GM18861 (cell line): ENCODE results near the gene ADAMTSL1.

Experiments used
- ATAC-seq: cut with Tn5 transposase; IDR thresholded peaks from one replicate; pipeline ENCODE4 v1.9.1; 2021; ENCODE audit not compliant: unreplicated experiment

The ADAMTSL1 gene, protein sequence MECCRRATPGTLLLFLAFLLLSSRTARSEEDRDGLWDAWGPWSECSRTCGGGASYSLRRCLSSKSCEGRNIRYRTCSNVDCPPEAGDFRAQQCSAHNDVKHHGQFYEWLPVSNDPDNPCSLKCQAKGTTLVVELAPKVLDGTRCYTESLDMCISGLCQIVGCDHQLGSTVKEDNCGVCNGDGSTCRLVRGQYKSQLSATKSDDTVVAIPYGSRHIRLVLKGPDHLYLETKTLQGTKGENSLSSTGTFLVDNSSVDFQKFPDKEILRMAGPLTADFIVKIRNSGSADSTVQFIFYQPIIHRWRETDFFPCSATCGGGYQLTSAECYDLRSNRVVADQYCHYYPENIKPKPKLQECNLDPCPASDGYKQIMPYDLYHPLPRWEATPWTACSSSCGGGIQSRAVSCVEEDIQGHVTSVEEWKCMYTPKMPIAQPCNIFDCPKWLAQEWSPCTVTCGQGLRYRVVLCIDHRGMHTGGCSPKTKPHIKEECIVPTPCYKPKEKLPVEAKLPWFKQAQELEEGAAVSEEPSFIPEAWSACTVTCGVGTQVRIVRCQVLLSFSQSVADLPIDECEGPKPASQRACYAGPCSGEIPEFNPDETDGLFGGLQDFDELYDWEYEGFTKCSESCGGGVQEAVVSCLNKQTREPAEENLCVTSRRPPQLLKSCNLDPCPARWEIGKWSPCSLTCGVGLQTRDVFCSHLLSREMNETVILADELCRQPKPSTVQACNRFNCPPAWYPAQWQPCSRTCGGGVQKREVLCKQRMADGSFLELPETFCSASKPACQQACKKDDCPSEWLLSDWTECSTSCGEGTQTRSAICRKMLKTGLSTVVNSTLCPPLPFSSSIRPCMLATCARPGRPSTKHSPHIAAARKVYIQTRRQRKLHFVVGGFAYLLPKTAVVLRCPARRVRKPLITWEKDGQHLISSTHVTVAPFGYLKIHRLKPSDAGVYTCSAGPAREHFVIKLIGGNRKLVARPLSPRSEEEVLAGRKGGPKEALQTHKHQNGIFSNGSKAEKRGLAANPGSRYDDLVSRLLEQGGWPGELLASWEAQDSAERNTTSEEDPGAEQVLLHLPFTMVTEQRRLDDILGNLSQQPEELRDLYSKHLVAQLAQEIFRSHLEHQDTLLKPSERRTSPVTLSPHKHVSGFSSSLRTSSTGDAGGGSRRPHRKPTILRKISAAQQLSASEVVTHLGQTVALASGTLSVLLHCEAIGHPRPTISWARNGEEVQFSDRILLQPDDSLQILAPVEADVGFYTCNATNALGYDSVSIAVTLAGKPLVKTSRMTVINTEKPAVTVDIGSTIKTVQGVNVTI (N-terminal part only)

DNA sequence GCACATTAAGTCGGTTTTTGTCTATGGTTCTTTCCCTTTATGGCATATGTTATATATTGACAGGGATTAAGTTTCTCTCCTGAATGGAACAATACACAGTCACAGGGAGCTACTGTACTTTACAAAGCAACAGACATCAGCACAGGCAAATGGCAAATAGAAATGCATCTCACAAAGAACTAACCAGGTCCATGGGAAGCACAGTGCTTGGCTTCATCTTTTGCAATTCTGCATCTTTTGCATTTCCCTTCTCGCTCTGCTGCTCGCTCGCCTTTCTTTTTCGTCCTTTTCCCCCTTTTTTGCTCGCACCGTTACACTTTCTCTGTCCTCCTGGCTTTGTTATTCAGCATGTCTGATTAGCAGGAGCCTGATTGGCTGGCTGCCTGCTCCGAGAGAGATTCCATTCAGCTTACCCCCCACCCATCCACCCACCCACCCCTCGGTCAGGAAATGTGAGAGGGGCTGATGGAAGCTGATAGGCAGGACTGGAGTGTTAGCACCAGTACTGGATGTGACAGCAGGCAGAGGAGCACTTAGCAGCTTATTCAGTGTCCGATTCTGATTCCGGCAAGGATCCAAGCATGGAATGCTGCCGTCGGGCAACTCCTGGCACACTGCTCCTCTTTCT is at the start of gene ADAMTSL1:
TSS of gene ADAMTSL1 (plus strand) at position 502 of the 628 bp plus-strand sequence. CDS start at position 582, 80 bp downstream.
- ATAC-seq: no peak

DNA sequence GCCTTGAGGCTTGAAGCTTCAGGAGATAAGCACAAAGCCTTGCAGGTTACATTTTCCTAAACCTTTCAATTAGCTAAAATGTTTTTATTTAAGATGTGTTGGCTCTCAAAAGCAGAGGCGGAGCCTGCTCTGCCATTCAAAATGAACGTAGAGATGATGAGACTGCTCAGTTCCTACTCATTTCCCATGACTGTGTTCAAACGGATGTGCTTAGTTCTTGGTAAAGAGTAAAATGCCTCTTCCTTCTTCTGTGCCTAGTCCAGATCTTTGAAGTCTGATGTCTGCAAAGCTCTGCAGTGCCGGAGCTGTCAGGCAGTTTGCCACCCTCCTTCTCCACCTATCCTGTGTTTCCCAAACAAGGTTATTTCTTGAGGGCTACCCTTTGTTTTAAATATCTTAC is 46.3 kb upstream of the ADAMTSL1 start:
- no peak for ATAC-seq

DNA sequence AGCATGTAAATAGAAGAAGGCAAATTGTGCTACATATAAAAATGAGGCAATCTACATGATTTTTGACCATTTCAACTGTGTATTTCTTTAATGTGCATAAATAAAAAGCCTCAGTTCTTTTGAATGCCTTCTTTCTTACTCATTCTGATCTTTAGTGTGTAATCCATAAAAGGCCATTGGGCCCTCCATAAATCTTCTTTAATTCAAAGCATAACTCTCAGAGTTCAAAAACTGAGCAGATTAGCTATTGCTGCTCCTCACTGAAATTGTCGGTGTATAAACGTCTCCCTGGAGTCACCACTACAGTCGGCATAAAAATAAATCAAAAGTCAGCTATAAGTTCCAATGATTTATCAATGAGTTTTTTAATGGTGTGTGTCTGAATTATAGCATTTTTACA is 45.3 kb upstream of the ADAMTSL1 start:
- ATAC-seq: no peak

DNA sequence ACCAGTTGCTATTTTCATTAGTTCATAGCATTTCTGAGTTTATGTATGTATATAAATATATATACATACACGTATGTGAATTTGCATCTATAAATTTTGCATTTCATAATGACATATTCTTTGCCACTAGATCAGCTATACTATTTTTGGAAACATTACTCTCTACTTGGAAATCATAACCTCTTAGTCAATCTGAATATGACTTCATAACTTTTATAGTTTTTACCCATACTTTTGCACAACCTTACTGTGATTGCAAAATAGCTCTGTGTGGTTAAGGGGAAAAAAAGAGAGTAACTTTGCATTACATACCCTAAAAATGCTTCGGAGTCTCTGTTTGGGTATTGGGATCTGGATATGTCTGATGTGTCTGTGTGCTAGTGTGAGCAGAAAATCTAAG is 44.9 kb upstream of the ADAMTSL1 start:
- no peak for ATAC-seq

DNA sequence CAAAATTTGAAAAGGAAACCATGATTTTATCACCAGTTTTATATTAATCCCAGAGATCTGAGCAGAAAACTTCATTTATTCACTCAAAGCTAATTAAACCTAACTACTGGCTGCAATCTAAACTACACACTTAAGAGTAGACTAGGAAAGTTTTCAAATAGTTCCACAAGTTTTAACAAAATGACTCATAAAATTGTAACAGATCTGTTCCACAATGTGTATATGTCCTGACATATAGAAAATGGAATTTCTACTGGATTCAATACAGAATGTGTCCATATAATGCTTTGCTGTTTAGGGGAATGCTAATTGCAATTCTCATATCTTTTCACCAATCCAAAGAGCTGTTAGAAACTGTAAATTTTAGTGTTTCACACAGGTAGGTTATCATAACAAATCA is 40.3 kb upstream of the ADAMTSL1 start:
- ATAC-seq: no peak

DNA sequence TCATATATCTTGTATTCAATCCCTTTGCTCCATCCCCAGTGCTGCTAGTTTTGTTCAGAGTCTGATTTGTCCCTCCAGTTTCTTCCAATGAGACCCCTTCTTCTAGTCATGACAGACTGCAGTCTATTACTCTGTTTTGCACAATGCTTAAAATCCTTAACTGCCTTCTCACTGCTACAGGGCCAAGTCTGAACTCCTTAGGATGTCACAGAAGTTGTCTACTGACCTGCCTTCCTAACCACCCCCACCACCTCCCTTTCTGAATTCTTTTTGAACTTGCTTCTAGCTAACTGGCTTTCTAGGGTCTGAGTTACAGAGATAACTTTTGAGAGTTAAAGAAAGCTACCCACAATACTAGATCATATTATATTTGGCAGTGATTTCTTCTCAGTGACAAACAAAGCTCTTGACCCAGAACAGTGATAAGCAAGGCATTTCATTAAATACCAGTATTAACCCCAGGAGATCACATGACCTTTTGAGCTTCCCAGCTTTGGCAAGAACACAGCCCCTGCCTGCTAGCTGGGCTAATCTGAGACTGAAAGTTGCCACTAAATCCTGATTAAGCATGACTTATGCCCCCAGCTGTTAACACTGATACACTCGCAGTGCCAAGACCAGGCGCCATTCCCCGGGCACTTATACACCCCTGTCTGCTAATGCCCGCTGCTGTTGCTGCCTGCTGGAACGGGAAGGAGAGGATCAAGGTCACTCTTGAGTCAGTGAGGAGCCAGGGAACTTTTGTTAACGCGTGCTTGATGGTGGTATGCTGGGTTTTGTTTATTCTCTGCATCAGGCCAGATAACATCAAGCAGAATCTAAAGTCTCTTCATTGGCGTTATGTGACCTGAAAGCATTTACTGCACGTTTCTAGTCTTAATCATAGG is 36.4 kb upstream of the ADAMTSL1 start:
- no peak for ATAC-seq

DNA sequence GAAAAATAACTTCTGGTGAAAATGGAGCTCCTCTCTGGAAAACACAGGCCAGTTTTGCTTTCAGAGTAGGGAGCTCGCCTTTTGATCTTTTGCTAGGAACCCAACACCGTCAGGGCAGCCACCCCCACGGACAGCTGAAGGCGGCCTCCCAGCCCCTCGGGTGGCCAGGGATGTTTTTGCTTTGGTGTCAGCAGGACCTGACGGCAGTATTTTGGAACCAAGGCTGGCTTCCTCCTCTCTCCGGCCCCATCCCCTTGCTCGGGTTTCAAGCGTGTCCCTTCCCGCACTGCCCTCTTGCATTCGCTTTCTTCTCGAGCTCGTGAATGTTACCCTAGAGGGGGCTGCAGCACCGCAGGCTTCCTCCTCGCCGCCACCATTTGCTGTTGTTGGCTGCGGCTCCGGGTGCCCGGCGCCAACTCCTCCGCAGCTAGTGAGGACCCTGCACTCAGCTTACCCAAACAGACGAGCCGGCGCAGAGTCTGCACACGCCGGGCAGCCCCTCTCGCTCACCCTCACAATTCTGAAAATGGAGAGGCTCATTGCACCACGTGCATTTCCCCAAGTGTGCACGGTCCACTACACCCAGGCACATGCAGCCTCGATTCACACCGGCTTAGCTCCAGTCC is 35.5 kb upstream of the ADAMTSL1 start:
- no peak for ATAC-seq

DNA sequence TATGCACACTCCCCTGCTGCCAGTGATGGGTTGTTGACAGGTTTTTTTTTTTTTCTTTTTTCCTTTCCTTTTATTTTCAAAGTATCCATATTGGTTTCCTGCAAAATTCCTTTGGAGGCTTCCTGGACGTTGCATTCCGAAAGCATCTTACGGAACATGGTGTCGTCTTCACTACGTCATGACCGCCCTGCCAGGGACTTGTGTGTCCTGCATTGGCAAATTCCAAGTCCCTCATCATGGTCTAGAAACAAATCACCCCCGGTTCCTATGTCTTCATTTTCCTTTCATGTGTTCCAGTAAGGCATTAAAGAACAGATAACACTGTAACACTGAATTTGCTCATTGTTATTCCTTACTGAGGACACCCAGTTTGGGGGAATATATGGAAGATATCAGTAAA is 35.0 kb upstream of the ADAMTSL1 start:
- ATAC-seq: no peak

DNA sequence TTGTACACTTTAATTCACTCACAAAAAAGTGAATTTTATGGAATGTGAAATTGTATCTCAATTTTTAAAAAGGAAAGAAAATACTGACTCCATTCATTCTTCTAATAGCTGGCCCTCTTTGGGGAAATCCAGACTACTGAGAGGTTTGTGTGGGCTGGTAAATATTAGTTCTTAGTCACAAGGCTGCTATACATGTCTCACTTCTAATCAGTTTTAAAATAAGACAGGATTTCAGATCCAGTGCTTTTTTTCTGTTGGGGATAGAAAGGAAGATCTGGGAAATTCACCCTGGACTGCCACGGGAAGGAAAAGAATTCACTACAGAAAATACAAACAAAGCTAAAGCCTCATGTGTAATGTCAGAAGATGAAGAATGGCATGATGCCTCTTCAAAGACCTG is 32.7 kb upstream of the ADAMTSL1 start:
- ATAC-seq: no peak

DNA sequence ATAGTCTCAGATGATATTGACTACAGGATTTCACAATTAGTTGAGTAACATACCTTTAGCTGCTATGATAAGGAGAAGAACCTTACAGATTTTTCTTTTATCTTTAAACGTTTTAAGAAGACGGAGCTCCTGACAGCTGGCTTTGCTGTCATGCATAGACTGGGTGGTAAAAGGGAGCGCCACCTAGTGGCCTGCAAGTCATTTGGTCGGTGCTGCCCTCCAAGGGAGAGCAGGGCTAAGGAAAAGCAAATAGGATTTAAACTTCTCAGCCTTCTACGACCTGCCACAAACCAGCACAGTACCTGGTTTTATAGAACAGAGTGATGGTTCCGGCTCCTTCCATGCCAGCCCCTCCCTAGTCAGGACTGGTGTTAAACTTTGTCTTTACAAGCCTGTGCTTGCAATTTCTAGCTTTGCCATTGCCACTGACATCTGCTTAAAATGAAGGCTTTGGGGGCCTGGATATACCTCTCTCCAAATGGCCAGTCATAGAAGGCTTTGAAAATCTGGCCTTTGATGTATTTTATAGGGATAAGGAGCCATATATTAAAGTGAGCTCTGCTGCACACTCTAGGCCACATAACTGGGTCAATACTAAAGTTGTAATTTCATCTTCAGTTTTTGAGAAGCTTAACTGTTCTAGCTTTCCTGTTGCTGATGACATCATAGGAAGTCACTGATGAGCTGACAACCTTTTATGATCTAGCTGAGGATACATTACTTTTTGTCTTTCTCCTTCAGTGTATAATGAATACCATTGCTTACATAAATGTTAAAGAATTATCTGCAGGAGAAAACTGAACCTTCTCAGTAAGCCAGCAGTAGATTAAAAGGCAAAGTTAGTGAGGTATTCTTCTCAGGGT is 31.1 kb upstream of the ADAMTSL1 start:
- peak; percentile 91 for ATAC-seq

DNA sequence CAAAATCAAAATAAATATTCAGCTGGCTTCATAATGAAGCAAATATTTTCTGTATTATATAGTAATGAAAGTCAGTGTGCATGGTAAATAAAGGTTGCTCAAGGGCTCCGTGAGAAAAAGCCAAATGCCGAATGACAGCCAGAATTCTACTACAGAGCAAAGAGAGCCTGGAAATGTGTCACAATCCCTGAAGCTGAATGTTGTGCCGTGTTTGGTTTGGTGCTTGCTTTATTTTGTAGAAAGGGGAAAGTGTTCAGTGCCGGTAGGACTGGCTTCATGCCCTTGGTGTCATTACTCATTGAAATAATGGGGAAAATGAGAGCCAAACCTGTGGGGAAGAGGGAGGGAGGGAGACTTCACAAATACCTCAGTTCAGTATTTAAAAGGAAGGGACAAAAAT is 26.8 kb upstream of the ADAMTSL1 start:
- ATAC-seq: no peak

DNA sequence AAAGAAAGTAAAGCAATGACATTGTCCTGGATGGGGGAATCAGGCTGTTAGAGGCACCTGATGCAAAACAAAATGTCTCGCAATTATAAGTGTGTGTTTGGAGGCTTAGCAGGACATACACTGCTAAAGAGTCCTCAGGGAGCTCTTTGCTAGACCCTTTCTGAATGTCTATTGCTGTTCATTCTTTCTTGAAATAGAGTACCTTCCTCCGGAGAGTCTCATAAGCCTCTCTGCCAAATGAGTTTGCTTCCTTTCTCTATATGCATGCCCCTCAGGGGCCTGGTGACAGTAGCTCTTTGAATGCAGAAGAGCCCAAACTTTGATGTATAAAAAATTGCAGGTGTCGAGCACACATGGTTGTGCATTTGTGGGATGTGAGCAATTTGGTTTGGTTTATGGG is 26.4 kb upstream of the ADAMTSL1 start:
- no peak for ATAC-seq

DNA sequence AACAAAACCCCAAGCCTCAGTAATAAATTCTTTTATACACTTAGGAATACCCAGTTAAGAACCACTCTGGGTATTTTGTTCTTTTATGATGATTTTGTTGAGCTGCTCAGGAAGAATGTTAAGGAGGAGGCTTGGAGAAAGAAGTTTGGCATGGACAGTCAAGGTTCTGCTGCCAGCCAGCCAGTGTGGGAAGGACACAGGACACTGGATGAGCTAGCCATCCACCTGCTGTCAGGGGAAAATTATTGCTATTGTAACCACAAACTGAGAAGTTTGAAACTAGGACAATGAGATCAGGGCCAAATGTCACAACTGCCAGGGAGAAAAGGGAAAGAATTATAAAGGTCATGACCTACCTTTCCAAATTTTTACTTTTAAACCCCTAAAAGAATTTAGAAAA is 25.9 kb upstream of the ADAMTSL1 start:
- ATAC-seq: no peak

DNA sequence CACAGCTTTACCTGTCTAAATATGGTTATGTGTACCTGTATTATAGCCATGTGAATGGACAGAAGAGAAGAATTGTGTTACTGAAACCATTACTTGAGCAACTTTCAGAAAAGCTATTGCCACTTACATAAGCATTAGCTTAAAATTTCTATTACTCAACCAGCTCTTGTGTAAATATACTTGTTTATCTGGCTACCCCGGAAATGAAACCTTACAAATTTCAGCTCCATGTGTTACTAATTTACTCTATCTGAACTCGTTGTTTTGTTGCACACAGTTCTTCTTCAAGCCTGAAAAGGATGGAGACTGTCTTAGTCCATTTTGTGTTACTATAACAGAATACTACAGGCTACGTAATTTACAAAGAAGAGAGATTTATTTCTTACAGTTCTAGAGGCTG is 22.5 kb upstream of the ADAMTSL1 start:
- no peak for ATAC-seq

DNA sequence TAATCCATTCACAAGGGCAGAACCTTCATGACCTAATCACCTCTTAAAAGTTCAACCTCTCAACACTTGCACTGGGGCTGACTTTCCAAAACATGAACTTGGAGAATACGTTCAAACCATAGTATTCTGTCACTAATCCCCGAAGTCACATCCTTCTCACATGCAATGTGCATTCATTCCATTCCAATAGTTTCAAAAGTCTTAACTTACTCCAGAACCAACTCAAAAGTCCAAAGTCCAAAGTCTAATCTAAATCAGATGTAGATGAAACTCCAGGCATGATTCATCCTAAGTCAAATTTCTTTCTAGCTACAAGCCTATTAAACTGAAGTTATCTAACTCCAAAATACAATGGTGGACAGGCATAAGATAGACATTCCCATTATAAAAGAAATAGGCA is 21.7 kb upstream of the ADAMTSL1 start:
- ATAC-seq: no peak

DNA sequence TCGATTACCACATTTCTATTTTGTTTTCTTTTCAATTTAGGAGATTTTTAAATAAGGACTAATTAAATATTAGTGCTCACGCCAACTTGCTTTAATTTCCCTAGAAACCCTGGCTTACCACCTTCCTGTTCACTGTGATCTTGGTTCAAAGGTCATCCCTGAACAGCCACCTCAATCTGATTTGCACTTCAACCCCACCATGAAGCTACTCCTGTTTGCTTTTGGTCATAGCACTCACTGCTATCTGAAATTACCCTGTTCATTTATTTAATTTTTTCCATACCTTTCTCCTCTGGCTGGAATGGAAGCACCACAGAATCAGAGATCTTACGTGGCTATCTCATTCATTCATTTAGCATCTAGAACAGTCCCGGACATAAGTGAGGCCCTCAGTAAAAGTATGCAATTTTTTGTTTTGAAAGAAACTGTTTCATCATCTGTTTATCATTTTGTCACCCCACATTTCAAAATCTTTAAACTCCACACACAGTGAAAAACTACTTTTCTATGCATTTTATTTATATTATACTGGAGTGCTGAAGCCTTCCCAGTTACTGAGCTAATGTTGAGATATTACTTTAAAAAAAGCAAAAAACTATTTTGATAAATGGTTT is 17.2 kb upstream of the ADAMTSL1 start:
- no peak for ATAC-seq

DNA sequence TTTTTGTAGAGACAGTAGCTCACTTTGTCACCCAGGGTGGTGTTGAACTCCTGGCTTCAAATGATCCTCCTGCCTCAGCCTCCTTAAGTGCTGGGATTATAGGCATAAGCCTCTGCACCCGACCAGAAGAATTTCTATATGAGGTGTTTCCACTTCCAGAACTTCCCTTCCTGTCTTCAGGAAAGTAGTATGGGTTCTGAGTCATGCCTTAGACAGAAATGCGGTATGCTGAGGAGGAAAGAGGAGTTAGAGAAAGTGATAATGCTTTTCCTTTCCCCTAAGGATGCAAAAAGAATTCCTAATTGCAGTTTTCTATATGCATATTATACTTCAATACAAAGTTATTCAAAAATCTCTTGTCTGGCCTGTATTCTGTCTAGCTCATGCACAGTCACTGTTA is 16.4 kb upstream of the ADAMTSL1 start:
- no peak for ATAC-seq

DNA sequence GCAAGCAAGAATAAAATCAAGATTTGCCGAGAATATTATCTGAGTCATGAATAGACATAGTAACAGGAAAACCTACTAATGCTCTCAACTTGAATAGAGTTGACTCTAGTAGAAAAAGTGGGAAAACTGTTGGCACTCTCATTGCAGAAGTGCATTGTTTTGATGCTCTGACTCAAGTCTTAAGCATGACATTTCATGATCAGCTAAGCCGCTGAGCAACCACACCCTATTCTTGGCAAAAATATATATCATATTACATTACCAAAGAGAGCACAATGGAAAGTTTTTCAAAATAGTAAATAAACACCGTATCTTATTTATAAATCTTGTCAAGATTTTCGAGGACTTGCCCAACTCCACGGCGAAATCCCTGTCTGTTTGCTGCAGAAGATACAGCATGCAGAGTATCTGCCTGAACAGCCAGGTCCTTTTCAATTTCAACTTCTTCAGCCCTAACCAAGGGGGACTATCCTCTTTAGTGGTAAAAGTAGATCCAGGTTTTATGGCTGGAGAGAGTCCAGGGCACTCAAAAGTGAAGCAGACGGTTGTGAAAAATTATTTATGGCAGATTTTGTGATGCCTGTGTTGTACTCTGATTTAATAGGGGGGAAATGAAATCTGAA is 13.9 kb upstream of the ADAMTSL1 start:
- no peak for ATAC-seq
